Trophoblast cell (in vitro differentiated cells and primary cell): ENCODE measurements around the gene ZNF595.
"Not testable (repeated sequence)": the region's sequence is repeated elsewhere in the genome, so short reads cannot be mapped to it uniquely, and the experiment has no call there.

Experiments used
- DNase-seq, 2 donors: peaks; one replicate each; pipeline ENCODE4 v3.0.0-alpha.2; 2016
- H2AFZ ChIP-seq: 2 replicates; pipeline ENCODE4 v1.6.1; 2013; ENCODE audit warnings: low read length, moderate library complexity, mild to moderate bottlenecking; ENCODE audit not compliant: insufficient read depth, poor library complexity
- H2AK5ac ChIP-seq: 2 replicates; pipeline ENCODE4 v1.6.1; 2013; ENCODE audit warnings: mild to moderate bottlenecking, low read length
- H2BK120ac ChIP-seq: 2 replicates; pipeline ENCODE4 v1.6.1; 2013; ENCODE audit warnings: low read length, mild to moderate bottlenecking, moderate library complexity; ENCODE audit not compliant: insufficient read depth, poor library complexity
- H2BK12ac ChIP-seq: 2 replicates; pipeline ENCODE4 v1.6.1; 2013; ENCODE audit warnings: mild to moderate bottlenecking, low read length, moderate library complexity
- H2BK5ac ChIP-seq: 2 replicates; pipeline ENCODE4 v1.6.1; 2013; ENCODE audit warnings: low read length, low read depth, moderate library complexity, mild to moderate bottlenecking; ENCODE audit not compliant: poor library complexity
- H3K14ac ChIP-seq: 2 replicates; pipeline ENCODE4 v1.6.1; 2013; ENCODE audit warnings: mild to moderate bottlenecking, low read length
- H3K18ac ChIP-seq: 2 replicates; pipeline ENCODE4 v1.6.1; 2013; ENCODE audit warnings: mild to moderate bottlenecking, low read length
- H3K23ac ChIP-seq: 2 replicates; pipeline ENCODE4 v1.6.1; 2013; ENCODE audit warnings: low read length
- H3K27ac ChIP-seq: 2 replicates; pipeline ENCODE4 v1.5.1; 2013; ENCODE audit warnings: low read depth, mild to moderate bottlenecking, inconsistent platforms, low read length, moderate library complexity
- H3K27me3 ChIP-seq: 2 replicates; pipeline ENCODE4 v1.6.1; 2013; ENCODE audit warnings: inconsistent platforms, mild to moderate bottlenecking, low read length, moderate library complexity; ENCODE audit not compliant: insufficient read depth
- H3K36me3 ChIP-seq, 2 experiments: 1 replicate in 1 of 2; 2 replicates in 1 of 2; pipeline ENCODE4 v1.6.1; 2013; ENCODE audit warnings: low read length in 2 of 2, mild to moderate bottlenecking in 2 of 2, moderate library complexity in 1 of 2; ENCODE audit not compliant: insufficient read depth in 2 of 2, control insufficient read depth in 1 of 2
- H3K4ac ChIP-seq: 2 replicates; pipeline ENCODE4 v1.6.1; 2013; ENCODE audit warnings: low read depth, mild to moderate bottlenecking, low read length, moderate library complexity
- H3K4me1 ChIP-seq, 2 experiments: 1 replicate in 1 of 2; 2 replicates in 1 of 2; pipeline ENCODE4 v1.6.1; 2013; ENCODE audit warnings: low read length in 2 of 2, mild to moderate bottlenecking in 2 of 2, moderate library complexity in 1 of 2; ENCODE audit not compliant: insufficient read depth in 2 of 2, control insufficient read depth in 1 of 2
- H3K4me2 ChIP-seq: 2 replicates; pipeline ENCODE4 v1.6.1; 2013; ENCODE audit warnings: inconsistent platforms, mild to moderate bottlenecking, low read length, moderate library complexity
- H3K4me3 ChIP-seq: 2 replicates; pipeline ENCODE4 v1.5.1; 2013; ENCODE audit warnings: mild to moderate bottlenecking, low read depth, low read length, inconsistent platforms
- H3K79me1 ChIP-seq: one replicate; pipeline ENCODE4 v1.6.1; 2013; ENCODE audit warnings: low read length
- H3K79me2 ChIP-seq: 2 replicates; pipeline ENCODE4 v1.6.1; 2013; ENCODE audit warnings: low read length, mild to moderate bottlenecking; ENCODE audit not compliant: control insufficient read depth, insufficient read depth, poor library complexity
- H3K9ac ChIP-seq: 2 replicates; pipeline ENCODE4 v1.6.1; 2013; ENCODE audit warnings: mild to moderate bottlenecking, low read length
- H3K9me3 ChIP-seq: 2 replicates; pipeline ENCODE4 v1.6.1; 2013; ENCODE audit warnings: low read depth, mild to moderate bottlenecking, control low read depth, inconsistent platforms, low read length; ENCODE audit not compliant: insufficient read depth
- H4K12ac ChIP-seq: 2 replicates; pipeline ENCODE4 v1.6.1; 2013; ENCODE audit warnings: low read depth, mild to moderate bottlenecking, low read length, moderate library complexity
- H4K8ac ChIP-seq: 2 replicates; pipeline ENCODE4 v1.6.1; 2013; ENCODE audit warnings: low read depth, mild to moderate bottlenecking, low read length, moderate library complexity
- H4K91ac ChIP-seq: one replicate; pipeline ENCODE4 v1.6.1; 2013; ENCODE audit warnings: low read depth, mild to moderate bottlenecking, low read length, moderate library complexity
- WGBS: extraction: QIAGEN DNeasy Blood & Tissue Kit; methylation state at CpG from one replicate; pipeline ENCODE4 v1.1.7; 2013; ENCODE audit warnings: missing lambda C conversion rate; ENCODE audit not compliant: insufficient read length, insufficient coverage; ENCODE audit errors: extremely low coverage; 5-methylcytosine and 5-hydroxymethylcytosine counted together

The ZNF595 gene

DNA sequence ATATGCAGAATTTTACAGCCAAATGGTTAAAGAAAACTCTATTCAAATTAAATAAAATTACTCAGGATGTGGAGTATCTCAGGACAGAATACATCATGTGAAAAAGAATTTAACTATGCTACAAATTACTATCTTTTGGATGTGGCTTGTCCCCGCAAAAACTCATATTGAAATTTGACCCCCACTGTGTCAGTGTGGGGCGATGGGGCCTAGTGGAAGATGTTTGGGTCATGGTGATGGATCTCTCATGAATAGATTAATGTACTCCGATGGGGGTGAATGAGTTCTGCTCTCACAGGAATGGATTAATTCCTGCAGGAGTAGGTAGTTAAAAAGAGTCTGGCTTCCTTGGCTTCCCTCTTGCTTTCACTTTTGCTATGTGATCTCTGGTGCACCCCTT is 35.0 kb upstream of the ZNF595 start:
- not testable (repeated sequence) for H3K4me1 ChIP-seq, H2BK120ac ChIP-seq, H3K36me3 ChIP-seq, H3K79me1 ChIP-seq, H3K9ac ChIP-seq, DNase-seq, H4K12ac ChIP-seq, H3K9me3 ChIP-seq, H4K91ac ChIP-seq, H2AK5ac ChIP-seq, H3K27ac ChIP-seq, H4K8ac ChIP-seq, H3K4me3 ChIP-seq, H3K14ac ChIP-seq, H3K79me2 ChIP-seq, H3K23ac ChIP-seq, H2BK5ac ChIP-seq, H3K18ac ChIP-seq, H2BK12ac ChIP-seq, H2AFZ ChIP-seq, H3K4ac ChIP-seq, H3K4me2 ChIP-seq, H3K27me3 ChIP-seq
- no CpG with 5 or more reads among the region's 3 CpGs for WGBS

DNA sequence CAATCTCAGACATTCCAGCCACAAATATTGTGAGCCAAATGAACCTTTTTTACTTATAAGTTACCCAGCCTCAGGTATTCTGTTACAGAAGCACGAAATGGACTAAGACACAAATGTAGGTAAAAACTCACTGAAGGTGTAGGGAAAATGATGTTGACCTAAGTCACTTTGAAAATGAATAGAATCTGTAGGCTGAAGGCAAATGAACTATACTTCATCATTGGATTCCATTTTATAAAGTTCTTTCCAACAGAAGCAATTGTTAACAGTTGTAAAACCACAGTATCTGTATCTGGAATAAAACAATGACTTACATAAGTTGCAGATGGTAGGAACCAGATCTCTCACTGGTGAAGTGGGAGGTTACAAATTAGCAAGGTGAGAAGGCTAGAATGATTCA is 34.5 kb upstream of the ZNF595 start:
- H3K9ac ChIP-seq, H3K79me2 ChIP-seq, H2BK12ac ChIP-seq, H3K4me1 ChIP-seq, H3K79me1 ChIP-seq, H3K36me3 ChIP-seq, H3K27me3 ChIP-seq, H2AK5ac ChIP-seq, H3K4me3 ChIP-seq, H4K8ac ChIP-seq, H2BK5ac ChIP-seq, H2BK120ac ChIP-seq, H4K12ac ChIP-seq, H3K4ac ChIP-seq, H3K4me2 ChIP-seq, H3K23ac ChIP-seq, H3K9me3 ChIP-seq, H3K18ac ChIP-seq, H3K27ac ChIP-seq, H4K91ac ChIP-seq, H2AFZ ChIP-seq, H3K14ac ChIP-seq: not testable (repeated sequence)
- no CpG with 5 or more reads among the region's 1 CpG for WGBS
- DNase-seq = peak in 1 of 2 donors; percentile 0

DNA sequence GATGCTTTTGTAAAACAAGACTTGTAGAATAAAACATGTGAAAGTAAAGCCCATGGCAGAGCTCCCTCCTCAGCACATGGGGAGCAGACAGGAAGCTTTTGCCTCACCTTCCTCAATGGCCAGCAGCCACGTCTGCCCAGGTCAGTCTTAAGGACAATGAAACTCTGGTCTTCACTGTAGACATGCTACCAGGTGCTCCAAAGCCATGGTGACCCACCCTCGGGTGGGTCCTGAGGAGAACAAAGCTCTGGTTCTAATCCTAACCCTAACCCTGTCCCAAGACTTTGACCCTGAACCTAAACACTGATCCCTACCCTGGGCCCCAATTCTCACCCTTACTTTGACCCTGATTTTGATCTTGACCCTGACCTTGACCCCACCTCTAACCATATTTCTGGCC is 30.2 kb upstream of the ZNF595 start:
- H3K79me2 ChIP-seq, H3K4me1 ChIP-seq, H3K4me3 ChIP-seq, H3K27me3 ChIP-seq, H2AFZ ChIP-seq, H2BK5ac ChIP-seq, H2BK120ac ChIP-seq, H3K4ac ChIP-seq, H3K9me3 ChIP-seq, H3K18ac ChIP-seq, H3K4me2 ChIP-seq, DNase-seq, H4K8ac ChIP-seq, H2AK5ac ChIP-seq, H3K23ac ChIP-seq, H4K12ac ChIP-seq, H3K79me1 ChIP-seq, H3K9ac ChIP-seq, H3K36me3 ChIP-seq, H2BK12ac ChIP-seq, H3K14ac ChIP-seq, H4K91ac ChIP-seq, H3K27ac ChIP-seq: not testable (repeated sequence)
- no CpG with 5 or more reads among the region's 2 CpGs for WGBS

DNA sequence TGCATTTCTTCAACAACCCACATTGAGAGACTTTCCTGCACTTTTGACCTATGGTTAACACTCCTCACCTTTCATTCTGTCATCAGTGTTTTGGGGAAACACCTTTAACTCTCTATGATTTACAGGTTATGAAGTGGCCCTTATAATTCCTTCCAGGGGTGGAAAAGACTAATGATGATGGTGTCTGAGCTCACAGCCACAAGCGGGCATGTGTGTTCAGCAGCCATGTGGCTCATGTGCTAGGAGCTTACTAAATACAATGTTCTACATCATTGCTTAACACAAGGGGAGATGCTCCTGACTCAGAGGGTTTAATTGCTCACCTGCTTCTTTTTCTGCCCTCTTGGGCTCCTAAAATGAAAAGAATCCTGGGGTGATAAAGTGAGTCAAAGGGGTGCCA is 28.8 kb upstream of the ZNF595 start:
- H4K91ac ChIP-seq, H2BK12ac ChIP-seq, H3K23ac ChIP-seq, DNase-seq, H2AK5ac ChIP-seq, H3K9ac ChIP-seq, H3K79me2 ChIP-seq, H2BK5ac ChIP-seq, H3K9me3 ChIP-seq, H3K36me3 ChIP-seq, H3K4me3 ChIP-seq, H3K27ac ChIP-seq, H3K18ac ChIP-seq, H3K79me1 ChIP-seq, H3K4me1 ChIP-seq, H3K4ac ChIP-seq, H3K14ac ChIP-seq, H2BK120ac ChIP-seq, H3K4me2 ChIP-seq, H4K8ac ChIP-seq, H2AFZ ChIP-seq, H3K27me3 ChIP-seq, H4K12ac ChIP-seq: not testable (repeated sequence)
- no CpG with 5 or more reads among the region's 1 CpG for WGBS
